ENCODE measurements around the gene DNM3.

The DNM3 gene

GRCh38 chr1:171868217-171868803, 27.0 kb downstream of the DNM3 start:
- Histone ChIP-seq H3K9me3 (ENCODE audit: low read depth, low read length) (no peaks in the 10 kb centered on the region), H3K9ac (ENCODE audit: insufficient read length) (no peak overlapping the region), H3K4me3 (no peak overlapping the region), H3K27ac (no peak overlapping the region), H3K36me3 (ENCODE audit: insufficient read depth, low read length) (no peaks in the 10 kb centered on the region)
- TF ChIP-seq POLR2AphosphoS5 (IDR thresholded peaks at IDR 0.05; ENCODE audit: borderline replicate concordance, low read depth, low read length) (no peak), EZH2 (IDR thresholded peaks at IDR 0.05) (no peak), FOXP2 (optimal IDR thresholded peaks at IDR 0.05; ENCODE audit: control extremely low read depth, extremely low read length, insufficient read depth) (no peak)
- DNase-seq (ENCODE audit: low read depth, low spot score): no peak

- DNase-seq (ENCODE audit: low read depth, low spot score): no peak
- no peaks in the 10 kb centered on the region for H3K9me3 ChIP-seq (ENCODE audit: low read depth, low read length)
- TF ChIP-seq POLR2AphosphoS5 (IDR thresholded peaks at IDR 0.05; ENCODE audit: borderline replicate concordance, low read depth, low read length) (no peak), FOXP2 (optimal IDR thresholded peaks at IDR 0.05; ENCODE audit: control extremely low read depth, extremely low read length, insufficient read depth) (no peak), EZH2 (IDR thresholded peaks at IDR 0.05) (no peak)
- no peaks in the 10 kb centered on the region for H3K36me3 ChIP-seq (ENCODE audit: insufficient read depth, low read length)
- H3K27ac ChIP-seq: no peak overlapping the region
- no peak overlapping the region for H3K9ac ChIP-seq (ENCODE audit: insufficient read length)
- no peak overlapping the region for H3K4me3 ChIP-seq
Measured at GRCh38 chr1:171869097-171869496, 27.8 kb downstream of the DNM3 start.

- DNase-seq (ENCODE audit: low read depth, low spot score): no peak
- H3K9me3 ChIP-seq (ENCODE audit: low read depth, low read length): no peaks in the 10 kb centered on the region
- no peak overlapping the region for H3K9ac ChIP-seq (ENCODE audit: insufficient read length)
- H3K36me3 ChIP-seq (ENCODE audit: insufficient read depth, low read length): no peaks in the 10 kb centered on the region
- no peak overlapping the region for H3K4me3 ChIP-seq
- H3K27ac ChIP-seq: no peak overlapping the region
- no peak for TF ChIP-seq POLR2AphosphoS5 (IDR thresholded peaks at IDR 0.05; ENCODE audit: borderline replicate concordance, low read depth, low read length)
- TF ChIP-seq FOXP2 (optimal IDR thresholded peaks at IDR 0.05; ENCODE audit: control extremely low read depth, extremely low read length, insufficient read depth): no peak
- TF ChIP-seq EZH2 (IDR thresholded peaks at IDR 0.05): no peak
Measured at GRCh38 chr1:171871848-171872247, 30.6 kb downstream of the DNM3 start.

- no peak for DNase-seq (ENCODE audit: low read depth, low spot score)
- Histone ChIP-seq H3K36me3 (ENCODE audit: insufficient read depth, low read length) (no peaks in the 10 kb centered on the region), H3K4me3 (no peak overlapping the region), H3K27ac (no peak overlapping the region), H3K9me3 (ENCODE audit: low read depth, low read length) (no peaks in the 10 kb centered on the region), H3K9ac (ENCODE audit: insufficient read length) (no peak overlapping the region)
- TF ChIP-seq EZH2 (IDR thresholded peaks at IDR 0.05) (no peak), FOXP2 (optimal IDR thresholded peaks at IDR 0.05; ENCODE audit: control extremely low read depth, extremely low read length, insufficient read depth) (no peak)
Measured at GRCh38 chr1:171872430-171872829, 31.1 kb downstream of the DNM3 start.

- no peak for TF ChIP-seq FOXP2 (optimal IDR thresholded peaks at IDR 0.05; ENCODE audit: control extremely low read depth, extremely low read length, insufficient read depth)
- TF ChIP-seq EZH2 (IDR thresholded peaks at IDR 0.05): no peak
- no peak for TF ChIP-seq POLR2AphosphoS5 (IDR thresholded peaks at IDR 0.05; ENCODE audit: borderline replicate concordance, low read depth, low read length)
- H3K27ac ChIP-seq: no peak overlapping the region
- H3K9me3 ChIP-seq (ENCODE audit: low read depth, low read length): no peaks in the 10 kb centered on the region
- no peak overlapping the region for H3K9ac ChIP-seq (ENCODE audit: insufficient read length)
- H3K36me3 ChIP-seq (ENCODE audit: insufficient read depth, low read length): no peaks in the 10 kb centered on the region
- DNase-seq (ENCODE audit: low read depth, low spot score): no peak
- H3K4me3 ChIP-seq: no peak overlapping the region
Measured at GRCh38 chr1:171873664-171874063, 32.4 kb downstream of the DNM3 start.

- Histone ChIP-seq H3K9me3 (ENCODE audit: low read depth, low read length) (no peaks in the 10 kb centered on the region), H3K4me3 (no peak overlapping the region), H3K27ac (no peak overlapping the region), H3K9ac (ENCODE audit: insufficient read length) (no peak overlapping the region), H3K36me3 (ENCODE audit: insufficient read depth, low read length) (no peaks in the 10 kb centered on the region)
- TF ChIP-seq POLR2AphosphoS5 (IDR thresholded peaks at IDR 0.05; ENCODE audit: borderline replicate concordance, low read depth, low read length) (no peak), FOXP2 (optimal IDR thresholded peaks at IDR 0.05; ENCODE audit: control extremely low read depth, extremely low read length, insufficient read depth) (no peak), EZH2 (IDR thresholded peaks at IDR 0.05) (no peak)
- DNase-seq (ENCODE audit: low read depth, low spot score): no peak
Measured at GRCh38 chr1:171877701-171878100, 36.4 kb downstream of the DNM3 start.

GRCh38 chr1:171879556-171879955, 38.3 kb downstream of the DNM3 start:
- Histone ChIP-seq H3K36me3 (ENCODE audit: insufficient read depth, low read length) (no peaks in the 10 kb centered on the region), H3K9ac (ENCODE audit: insufficient read length) (no peak overlapping the region), H3K27ac (no peak overlapping the region), H3K4me3 (no peak overlapping the region), H3K9me3 (ENCODE audit: low read depth, low read length) (no peaks in the 10 kb centered on the region)
- DNase-seq (ENCODE audit: low read depth, low spot score): no peak
- no peak for TF ChIP-seq FOXP2 (optimal IDR thresholded peaks at IDR 0.05; ENCODE audit: control extremely low read depth, extremely low read length, insufficient read depth)
- no peak for TF ChIP-seq POLR2AphosphoS5 (IDR thresholded peaks at IDR 0.05; ENCODE audit: borderline replicate concordance, low read depth, low read length)
- no peak for TF ChIP-seq EZH2 (IDR thresholded peaks at IDR 0.05)

- no peak for DNase-seq (ENCODE audit: low read depth, low spot score)
- H3K4me3 ChIP-seq: no peak overlapping the region
- TF ChIP-seq POLR2AphosphoS5 (IDR thresholded peaks at IDR 0.05; ENCODE audit: borderline replicate concordance, low read depth, low read length): no peak
- no peak for TF ChIP-seq FOXP2 (optimal IDR thresholded peaks at IDR 0.05; ENCODE audit: control extremely low read depth, extremely low read length, insufficient read depth)
- no peak for TF ChIP-seq EZH2 (IDR thresholded peaks at IDR 0.05)
- H3K27ac ChIP-seq: no peak overlapping the region
- H3K36me3 ChIP-seq (ENCODE audit: insufficient read depth, low read length): no peaks in the 10 kb centered on the region
- no peak overlapping the region for H3K9ac ChIP-seq (ENCODE audit: insufficient read length)
- H3K9me3 ChIP-seq (ENCODE audit: low read depth, low read length): no peaks in the 10 kb centered on the region
Measured at GRCh38 chr1:171881442-171881841, 40.1 kb downstream of the DNM3 start.

- H3K4me3 ChIP-seq: no peak overlapping the region
- no peak for TF ChIP-seq EZH2 (IDR thresholded peaks at IDR 0.05)
- TF ChIP-seq POLR2AphosphoS5 (IDR thresholded peaks at IDR 0.05; ENCODE audit: borderline replicate concordance, low read depth, low read length): no peak
- TF ChIP-seq FOXP2 (optimal IDR thresholded peaks at IDR 0.05; ENCODE audit: control extremely low read depth, extremely low read length, insufficient read depth): no peak
- H3K9ac ChIP-seq (ENCODE audit: insufficient read length): no peak overlapping the region
- H3K9me3 ChIP-seq (ENCODE audit: low read depth, low read length): no peaks in the 10 kb centered on the region
- no peak overlapping the region for H3K27ac ChIP-seq
- no peak for DNase-seq (ENCODE audit: low read depth, low spot score)
- H3K36me3 ChIP-seq (ENCODE audit: insufficient read depth, low read length): no peaks in the 10 kb centered on the region
Measured at GRCh38 chr1:171883849-171884248, 42.6 kb downstream of the DNM3 start.

Measured in SK-N-MC (cell line).